C4-2B (cell line): ENCODE data around the gene PEX14.

Experiments
- ZFX ChIP-seq: fragments of 450-650 bp; IDR thresholded peaks from 2 replicates; pipeline ENCODE4 v1.6.1; 2017
- TF ChIP-seq, protein P1 (sequence below): fragments of 450-650 bp; conservative IDR thresholded peaks from 2 replicates; pipeline ENCODE4 v1.5.1; 2017; ENCODE audit warnings: mild to moderate bottlenecking

DNA sequence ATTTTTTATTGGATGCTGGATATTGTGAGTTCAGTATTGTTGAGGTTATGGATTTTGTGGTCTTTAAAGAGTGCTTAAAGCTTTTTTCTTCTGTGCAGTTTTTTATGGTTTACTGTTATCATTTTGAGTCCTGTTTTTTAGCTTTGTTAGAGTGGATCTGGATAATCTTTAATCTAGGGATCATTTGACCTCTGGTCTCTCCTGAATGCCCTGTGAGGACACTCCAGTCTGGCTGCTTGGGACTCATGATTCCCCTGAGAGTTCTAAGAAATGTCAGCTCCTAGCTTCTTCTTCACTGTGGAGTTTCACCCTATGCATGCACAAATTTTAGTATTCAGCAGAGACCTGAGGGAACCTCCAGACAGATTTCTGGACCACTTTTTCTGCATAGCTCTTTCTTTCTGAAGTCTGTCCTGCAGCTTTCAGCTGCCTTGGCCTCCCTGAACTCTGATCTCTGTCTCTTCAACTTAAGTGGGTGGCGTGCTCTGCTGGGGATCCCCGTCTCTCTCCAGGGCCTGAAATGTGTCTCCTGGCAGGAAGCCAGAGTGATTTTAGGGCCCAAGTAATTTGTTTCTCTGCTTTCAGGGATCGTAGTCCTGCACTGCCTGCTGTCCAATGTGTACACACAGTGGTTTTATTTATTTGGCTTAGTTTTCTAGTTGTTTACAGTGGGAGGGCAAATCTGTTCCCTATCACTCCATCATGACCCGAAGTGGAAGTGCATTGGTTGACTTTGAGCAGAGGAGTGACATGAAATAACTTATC, 14.7 kb downstream of the PEX14 start:
- TF ChIP-seq, protein P1, sequence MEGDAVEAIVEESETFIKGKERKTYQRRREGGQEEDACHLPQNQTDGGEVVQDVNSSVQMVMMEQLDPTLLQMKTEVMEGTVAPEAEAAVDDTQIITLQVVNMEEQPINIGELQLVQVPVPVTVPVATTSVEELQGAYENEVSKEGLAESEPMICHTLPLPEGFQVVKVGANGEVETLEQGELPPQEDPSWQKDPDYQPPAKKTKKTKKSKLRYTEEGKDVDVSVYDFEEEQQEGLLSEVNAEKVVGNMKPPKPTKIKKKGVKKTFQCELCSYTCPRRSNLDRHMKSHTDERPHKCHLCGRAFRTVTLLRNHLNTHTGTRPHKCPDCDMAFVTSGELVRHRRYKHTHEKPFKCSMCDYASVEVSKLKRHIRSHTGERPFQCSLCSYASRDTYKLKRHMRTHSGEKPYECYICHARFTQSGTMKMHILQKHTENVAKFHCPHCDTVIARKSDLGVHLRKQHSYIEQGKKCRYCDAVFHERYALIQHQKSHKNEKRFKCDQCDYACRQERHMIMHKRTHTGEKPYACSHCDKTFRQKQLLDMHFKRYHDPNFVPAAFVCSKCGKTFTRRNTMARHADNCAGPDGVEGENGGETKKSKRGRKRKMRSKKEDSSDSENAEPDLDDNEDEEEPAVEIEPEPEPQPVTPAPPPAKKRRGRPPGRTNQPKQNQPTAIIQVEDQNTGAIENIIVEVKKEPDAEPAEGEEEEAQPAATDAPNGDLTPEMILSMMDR = no peak
- no peak for TF ChIP-seq ZFX
